Erythroblast (primary cell): ENCODE measurements around the gene ZNF740.

Source experiments
- GATA1 ChIP-seq: IDR thresholded peaks from 2 replicates; pipeline ENCODE4 v1.6.1; 2011; ENCODE audit warnings: low read depth, mild to moderate bottlenecking, control low read depth, low read length, moderate library complexity
- POLR2A ChIP-seq: IDR thresholded peaks from 2 replicates; pipeline ENCODE4 v1.6.1; 2011; ENCODE audit warnings: mild to moderate bottlenecking, low read length

DNA sequence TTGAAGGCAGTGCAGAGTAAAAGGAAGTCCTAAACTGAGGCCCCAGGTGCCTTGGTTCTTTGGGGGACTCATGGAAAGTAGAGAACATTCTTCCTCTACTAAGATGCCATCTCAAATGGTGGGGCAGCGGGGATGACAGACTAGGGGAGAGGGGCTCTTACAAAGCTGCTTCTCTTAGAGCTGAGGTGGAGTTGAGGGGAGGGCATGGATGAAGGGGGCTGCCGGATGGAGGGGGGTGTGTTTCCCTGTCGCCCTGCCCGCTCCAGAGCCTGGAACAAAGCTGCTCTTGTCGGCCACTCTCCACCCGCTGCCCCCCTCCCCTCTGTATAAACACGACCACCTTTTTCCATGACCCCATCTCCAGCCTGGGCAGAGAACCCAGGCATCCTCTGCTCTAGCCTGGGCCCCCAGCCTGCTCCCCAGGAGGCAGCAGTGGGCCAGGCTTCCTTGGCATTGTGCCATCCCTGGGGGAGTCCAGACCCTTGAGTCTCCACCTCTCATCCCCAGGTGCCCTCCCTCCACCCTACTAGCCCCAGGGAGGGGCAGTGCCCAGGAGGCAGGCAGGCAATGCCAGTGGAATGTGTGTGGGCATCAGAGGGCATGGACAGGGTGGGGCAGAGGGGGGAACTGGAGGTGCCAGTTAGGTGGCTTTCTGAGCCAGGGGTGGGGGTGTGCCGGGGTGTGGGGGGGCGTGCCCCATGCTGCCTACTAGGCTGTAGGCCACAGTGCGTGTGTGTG, 49.8 kb downstream of the ZNF740 start:
- TF ChIP-seq POLR2A (no peak), GATA1 (no peak)
